Activated T-cell treated with anti-CD3 and anti-CD28 coated beads, Interleukin-2, amount 50 U/mL, for 24 hours (primary cell): ENCODE measurements around the gene AK3.
"Not testable (repeated sequence)": the region's sequence is repeated elsewhere in the genome, so short reads cannot be mapped to it uniquely, and the experiment has no call there.

Experiments
- DNase-seq: peaks from one replicate; pipeline ENCODE4 v3.0.0-alpha.2; 2020
- H3K27ac Mint-ChIP-seq: 2 replicates; pipeline ENCODE4 v1.8.0; 2020; ENCODE audit warnings: mild to moderate bottlenecking, mixed read lengths
- H3K27me3 Mint-ChIP-seq: 2 replicates; pipeline ENCODE4 v1.8.0; 2020; ENCODE audit warnings: mixed read lengths
- H3K36me3 Mint-ChIP-seq: 2 replicates; pipeline ENCODE4 v1.8.0; 2020; ENCODE audit warnings: low read depth, mixed read lengths
- H3K4me1 Mint-ChIP-seq: 2 replicates; pipeline ENCODE4 v1.8.0; 2020; ENCODE audit warnings: low read depth, mixed read lengths
- H3K4me3 Mint-ChIP-seq: 2 replicates; pipeline ENCODE4 v1.8.0; 2020; ENCODE audit warnings: mild to moderate bottlenecking, moderate library complexity, mixed read lengths
- H3K9me3 Mint-ChIP-seq: 2 replicates; pipeline ENCODE4 v1.8.0; 2020; ENCODE audit warnings: mixed read lengths

The AK3 gene

GRCh38 chr9:4660665-4661064 is 80.3 kb downstream of the AK3 start:
- not testable (repeated sequence) for H3K4me3 Mint-ChIP-seq, H3K36me3 Mint-ChIP-seq, H3K9me3 Mint-ChIP-seq, H3K27ac Mint-ChIP-seq, DNase-seq, H3K27me3 Mint-ChIP-seq
- H3K4me1 Mint-ChIP-seq: peaks cover 49% of the 10 kb centered on the region
